Uterus (tissue), 4 donors: ENCODE data around the gene STAG2. TPM values are rescaled to one million over a fixed set of nuclear protein-coding genes. Genes with fewer than 3 reads are reported as not detected.

Experiments used
- DNase-seq, 2 donors: peaks; one replicate each; pipeline ENCODE4 v3.0.0-alpha.2; 2019 to 2020
- H3K27ac ChIP-seq, 2 donors: fragments of 200-600 bp; sonication (generic); 1 replicate in 1 of 2; 2 replicates in 1 of 2; pipeline ENCODE4 v1.5.1; 2016 to 2018
- H3K27me3 ChIP-seq, 2 donors: fragments of 200-600 bp; sonication (generic); one replicate each; pipeline ENCODE4 v1.5.1; 2018 to 2019; ENCODE audit warnings: control low read depth in 1 of 2
- H3K36me3 ChIP-seq, 2 donors: fragments of 200-600 bp; sonication (generic); one replicate each; pipeline ENCODE4 v1.5.1; 2019; ENCODE audit warnings: control low read depth in 1 of 2
- H3K4me1 ChIP-seq, 2 donors: fragments of 200-600 bp; sonication (generic); one replicate each; pipeline ENCODE4 v1.5.1; 2018 to 2019; ENCODE audit warnings: control low read depth in 1 of 2
- H3K4me3 ChIP-seq, 2 donors: fragments of 200-600 bp; sonication (generic); 1 replicate in 1 of 2; 2 replicates in 1 of 2; pipeline ENCODE4 v1.5.1; 2018 to 2019; ENCODE audit warnings: mild to moderate bottlenecking in 1 of 2
- H3K9me3 ChIP-seq, 2 donors: fragments of 200-600 bp; sonication (generic); one replicate each; pipeline ENCODE4 v1.5.1; 2019; ENCODE audit warnings: control low read depth in 1 of 2
- CTCF ChIP-seq, 4 experiments: fragments of 200-600 bp in 2 of 4; fragments of 450-650 bp in 2 of 4; sonication (generic) in 2 of 4; IDR thresholded peaks; one replicate each; pipeline ENCODE4 v1.5.1; 2016 to 2019; ENCODE audit warnings: antibody characterized with exemption in 4 of 4, mild to moderate bottlenecking in 2 of 4, moderate library complexity in 1 of 4
- POLR2A ChIP-seq, 2 donors: fragments of 450-650 bp; IDR thresholded peaks; one replicate each; pipeline ENCODE4 v1.6.1; 2016; ENCODE audit warnings: antibody characterized with exemption in 2 of 2, mild to moderate bottlenecking in 1 of 2, moderate library complexity in 1 of 2
- intact Hi-C: fragments of 100-400 bp; cut with DNase I; formaldehyde crosslinking; loops from one replicate; pipeline ENCODE4 v1.15.1; 2023; ENCODE audit warnings: low total_unique reads
- total RNA-seq, 4 donors: library from RNA; depleted of rRNA in 3 of 4; stranded (reverse); fragments of >200 nt in 3 of 4; gene quantifications; one replicate each; pipeline versions ENCODE4 v1.1.0 to v1.2.4, GENCODE V29; 2014 to 2023
- donor health status: DM: yes; HTN: yes; CAD: no.

The STAG2 gene
- total RNA-seq, 4 donors from 2014 or later, result 32.5 to 170 (median 83.4) TPM

DNA sequence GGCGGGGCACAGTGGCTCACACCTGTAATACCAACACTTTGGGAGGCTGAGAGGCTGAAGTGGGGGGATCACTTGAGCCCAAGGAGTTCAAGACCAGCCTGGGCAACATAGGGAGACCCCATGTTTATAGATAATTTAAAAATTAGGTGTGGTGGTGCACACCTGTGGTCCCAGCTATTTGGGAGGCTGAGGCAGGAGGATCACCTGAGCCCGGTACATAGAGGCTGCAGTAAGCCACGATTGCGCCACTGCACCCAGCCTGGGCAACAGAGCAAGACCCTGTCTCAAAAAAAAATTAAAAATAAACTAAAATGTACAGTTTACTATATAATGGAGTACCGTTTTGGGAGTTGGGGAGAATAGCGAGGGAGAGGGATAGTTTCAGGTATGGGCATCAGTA lies 4.2 kb downstream of the STAG2 start:
- Histone ChIP-seq H3K36me3 (no peaks in the 10 kb centered on the region), H3K27ac (no peak overlapping the region), H3K4me3 (no peak overlapping the region), H3K4me1 (no peaks in the 10 kb centered on the region), H3K27me3 (no peaks in the 10 kb centered on the region), H3K9me3 (no peaks in the 10 kb centered on the region)
- intact Hi-C loops, result no loop called here
- TF ChIP-seq CTCF (IDR thresholded peaks at IDR 0.05) (no peak), POLR2A (IDR thresholded peaks at IDR 0.05) (no peak)
- DNase-seq, result no peak

- intact Hi-C loops, result no loop called here
- no peak for TF ChIP-seq CTCF (IDR thresholded peaks at IDR 0.05)
- TF ChIP-seq POLR2A (IDR thresholded peaks at IDR 0.05), result no peak
- H3K36me3 ChIP-seq, result no peaks in the 10 kb centered on the region
- H3K27me3 ChIP-seq, result no peaks in the 10 kb centered on the region
- no peaks in the 10 kb centered on the region for H3K9me3 ChIP-seq
- H3K4me1 ChIP-seq, result no peaks in the 10 kb centered on the region
- no peak for DNase-seq
- H3K4me3 ChIP-seq, result no peak overlapping the region
- no peak overlapping the region for H3K27ac ChIP-seq
Measured at GRCh38 chrX:123967497-123967896, 6.0 kb downstream of the STAG2 start.

- H3K4me1 ChIP-seq, result no peaks in the 10 kb centered on the region
- no peak overlapping the region for H3K27ac ChIP-seq
Measured at GRCh38 chrX:123968383-123969050, 7.0 kb downstream of the STAG2 start.

GRCh38 chrX:123971982-123972381 lies 10.5 kb downstream of the STAG2 start:
- DNase-seq, result no peak
- intact Hi-C loops, result no loop called here
- H3K36me3 ChIP-seq, result no peaks in the 10 kb centered on the region
- H3K9me3 ChIP-seq, result no peaks in the 10 kb centered on the region
- H3K27me3 ChIP-seq, result no peaks in the 10 kb centered on the region
- TF ChIP-seq CTCF (IDR thresholded peaks at IDR 0.05), result no peak
- TF ChIP-seq POLR2A (IDR thresholded peaks at IDR 0.05), result no peak
- H3K4me1 ChIP-seq, result no peaks in the 10 kb centered on the region
- peak overlapping the region; percentile 46 to 59 for H3K27ac ChIP-seq
- H3K4me3 ChIP-seq, result no peak overlapping the region

More at GRCh38 chrX:123968383-123969050, 7.0 kb downstream of the STAG2 start:
- no peaks in the 10 kb centered on the region for H3K36me3 ChIP-seq
- DNase-seq, result no peak
- no peaks in the 10 kb centered on the region for H3K27me3 ChIP-seq
- no peak overlapping the region for H3K4me3 ChIP-seq
- TF ChIP-seq POLR2A (IDR thresholded peaks at IDR 0.05), result no peak
- no peak for TF ChIP-seq CTCF (IDR thresholded peaks at IDR 0.05)
- intact Hi-C loops, result no loop called here
- H3K9me3 ChIP-seq, result no peaks in the 10 kb centered on the region

DNA sequence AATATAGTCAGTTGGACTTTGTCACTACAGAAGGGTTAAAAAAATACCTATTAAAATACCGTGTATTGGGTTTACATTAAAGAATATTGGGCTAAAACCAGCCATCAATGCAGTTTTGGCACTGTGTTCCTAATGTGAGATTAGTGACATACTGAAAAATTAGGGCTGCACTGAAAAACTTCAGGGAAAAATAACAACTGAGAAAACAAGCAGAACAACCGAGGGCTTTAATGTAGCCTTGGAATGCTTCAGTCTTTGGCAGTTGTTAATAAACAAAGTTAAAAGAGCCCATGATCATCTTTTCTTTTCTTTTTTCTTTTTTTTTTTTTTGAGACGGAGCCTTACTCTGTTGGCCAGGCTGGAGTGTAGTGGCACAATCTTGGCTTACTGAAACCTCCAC lies 12.4 kb downstream of the STAG2 start:
- H3K4me1 ChIP-seq, result no peaks in the 10 kb centered on the region
- H3K4me3 ChIP-seq, result no peak overlapping the region
- intact Hi-C loops, result no loop called here
- TF ChIP-seq CTCF (IDR thresholded peaks at IDR 0.05) (no peak), POLR2A (IDR thresholded peaks at IDR 0.05) (no peak)
- H3K27me3 ChIP-seq, result no peaks in the 10 kb centered on the region
- no peak for DNase-seq
- H3K27ac ChIP-seq, result no peak overlapping the region
- H3K9me3 ChIP-seq, result no peaks in the 10 kb centered on the region
- H3K36me3 ChIP-seq, result no peaks in the 10 kb centered on the region
